Cortex of kidney (tissue), 1 donor: ENCODE results near the gene ZNF516.

ENCODE experiments used
- DNase-seq: peaks from one replicate; lab custom pipeline; 2025; lab: John Stamatoyannopoulos, UW

ZNF516 gene

GRCh38 chr18:76380791-76381405 is 114.1 kb downstream of the ZNF516 start:
- no peak for DNase-seq

- no peak for DNase-seq
These were observed 114.8 kb downstream of the ZNF516 start for GRCh38 chr18:76380127-76380729.

- no peak for DNase-seq
These were observed 115.6 kb downstream of the ZNF516 start for GRCh38 chr18:76379226-76380126.

GRCh38 chr18:76378526-76379215 is 116.4 kb downstream of the ZNF516 start:
- DNase-seq = no peak

GRCh38 chr18:76377359-76377756 is 117.7 kb downstream of the ZNF516 start:
- DNase-seq = no peak

- no peak for DNase-seq
These were observed 118.2 kb downstream of the ZNF516 start for GRCh38 chr18:76376668-76377358.

GRCh38 chr18:76376225-76376624 is 118.8 kb downstream of the ZNF516 start:
- no peak for DNase-seq

- DNase-seq = no peak
These were observed 120.4 kb downstream of the ZNF516 start for GRCh38 chr18:76374330-76375281.

GRCh38 chr18:76373297-76373696 is 121.7 kb downstream of the ZNF516 start:
- DNase-seq = no peak

- no peak for DNase-seq
These were observed 123.5 kb downstream of the ZNF516 start for GRCh38 chr18:76371301-76372203.

- DNase-seq = no peak
These were observed 124.4 kb downstream of the ZNF516 start for GRCh38 chr18:76370686-76371085.

GRCh38 chr18:76370201-76370600 is 124.8 kb downstream of the ZNF516 start:
- DNase-seq = no peak

- DNase-seq = no peak
These were observed 125.3 kb downstream of the ZNF516 start for GRCh38 chr18:76369791-76370190.

- DNase-seq = no peak
These were observed 126.1 kb downstream of the ZNF516 start for GRCh38 chr18:76368976-76369375.

GRCh38 chr18:76368271-76368670 is 126.8 kb downstream of the ZNF516 start:
- DNase-seq = no peak

GRCh38 chr18:76367168-76368125 is 127.6 kb downstream of the ZNF516 start:
- DNase-seq = no peak

GRCh38 chr18:76365561-76365960 is 129.5 kb downstream of the ZNF516 start:
- no peak for DNase-seq
